Measurements from ENCODE around the gene STX11.

- no peak for TF ChIP-seq CTCF (IDR thresholded peaks at IDR 0.05; ENCODE audit: low read depth, low read length, poor library complexity, severe bottlenecking)
- TF ChIP-seq EZH2phosphoT487 (IDR thresholded peaks at IDR 0.05; ENCODE audit: borderline replicate concordance, low read length), result no peak
These were observed 6.4 kb upstream of the STX11 start for GRCh38 chr6:144143878-144144277.
